Neural progenitor cell (in vitro differentiated cells): ENCODE data around the gene PRRT3. TPM values are rescaled to one million over a fixed set of nuclear protein-coding genes. Genes with fewer than 3 reads are reported as not detected.

Source experiments
- DNase-seq: peaks from one replicate; pipeline ENCODE4 v3.0.0-alpha.2; 2016; ENCODE audit warnings: low spot score
- H2AFZ ChIP-seq: fragments of 200-600 bp; sonication (generic); replicated peaks from 2 replicates; pipeline ENCODE4 v1.6.1; 2016; ENCODE audit warnings: antibody characterized with exemption
- H3F3A ChIP-seq: fragments of 200-600 bp; sonication (generic); 2 replicates; pipeline ENCODE4 v1.6.1; 2016; ENCODE audit warnings: antibody characterized with exemption, low read depth
- H3K27ac ChIP-seq: fragments of 200-600 bp; sonication (generic); 2 replicates; pipeline ENCODE4 v1.5.1; 2016; ENCODE audit warnings: mild to moderate bottlenecking
- H3K27me3 ChIP-seq: fragments of 200-600 bp; sonication (generic); 2 replicates; pipeline ENCODE4 v1.6.1; 2016; ENCODE audit warnings: mild to moderate bottlenecking, moderate library complexity
- H3K36me3 ChIP-seq: fragments of 200-600 bp; sonication (generic); 2 replicates; pipeline ENCODE4 v1.5.1; 2016
- H3K4me1 ChIP-seq: fragments of 200-600 bp; sonication (generic); 2 replicates; pipeline ENCODE4 v1.6.1; 2016; ENCODE audit warnings: mixed run types
- H3K4me2 ChIP-seq: fragments of 200-600 bp; sonication (generic); 2 replicates; pipeline ENCODE4 v1.6.1; 2016
- H3K4me3 ChIP-seq: fragments of 200-600 bp; sonication (generic); 2 replicates; pipeline ENCODE4 v1.5.1; 2016
- H3K79me2 ChIP-seq: fragments of 200-600 bp; sonication (generic); 2 replicates; pipeline ENCODE4 v1.6.1; 2016; ENCODE audit warnings: low read depth
- H3K9ac ChIP-seq: fragments of 200-600 bp; sonication (generic); 2 replicates; pipeline ENCODE4 v1.6.1; 2016
- H3K9me3 ChIP-seq: fragments of 200-600 bp; sonication (generic); 2 replicates; pipeline ENCODE4 v1.5.1; 2016; ENCODE audit warnings: low read depth
- H4K20me1 ChIP-seq: fragments of 200-600 bp; sonication (generic); 2 replicates; pipeline ENCODE4 v1.6.1; 2016; ENCODE audit warnings: low read depth
- H3K27ac Mint-ChIP-seq: 3 replicates; pipeline ENCODE4 v1.8.0; 2021; ENCODE audit warnings: mixed read lengths
- H3K27me3 Mint-ChIP-seq: 2 replicates; pipeline ENCODE4 v1.8.0; 2022; ENCODE audit warnings: low read depth, mild to moderate bottlenecking, inconsistent platforms, moderate library complexity, mixed read lengths; ENCODE audit not compliant: insufficient read depth
- H3K36me3 Mint-ChIP-seq: 3 replicates; pipeline ENCODE4 v1.8.0; 2021; ENCODE audit warnings: mixed read lengths
- H3K4me1 Mint-ChIP-seq: 3 replicates; pipeline ENCODE4 v1.8.0; 2021; ENCODE audit warnings: mixed read lengths
- H3K4me3 Mint-ChIP-seq: 3 replicates; pipeline ENCODE4 v1.8.0; 2021; ENCODE audit warnings: mild to moderate bottlenecking, moderate library complexity, mixed read lengths
- H3K9me3 Mint-ChIP-seq: 3 replicates; pipeline ENCODE4 v1.8.0; 2020; ENCODE audit warnings: mixed read lengths
- EZH2 ChIP-seq: fragments of 200-600 bp; sonication (generic); IDR thresholded peaks from 2 replicates; pipeline ENCODE4 v1.6.1; 2017; ENCODE audit warnings: antibody characterized with exemption, mild to moderate bottlenecking, moderate library complexity
- EZH2phosphoT487 ChIP-seq: fragments of 200-600 bp; sonication (generic); IDR thresholded peaks from 2 replicates; pipeline ENCODE4 v1.6.1; 2017; ENCODE audit warnings: antibody characterized with exemption
- total RNA-seq: library from RNA; depleted of rRNA; stranded (reverse); fragments of >200 nt; gene quantifications from 2 replicates; pipeline ENCODE4 v1.2.3, GENCODE V29; 2015; ENCODE audit warnings: low replicate concordance
- TF ChIP-seq, protein P1 (sequence below): fragments of 200-600 bp; sonication (generic); IDR thresholded peaks from 2 replicates; pipeline ENCODE4 v1.5.1; 2017; ENCODE audit warnings: antibody characterized with exemption, mild to moderate bottlenecking

Gene PRRT3
- total RNA-seq, 1 donor from 2014 or later = 2.6 TPM

DNA sequence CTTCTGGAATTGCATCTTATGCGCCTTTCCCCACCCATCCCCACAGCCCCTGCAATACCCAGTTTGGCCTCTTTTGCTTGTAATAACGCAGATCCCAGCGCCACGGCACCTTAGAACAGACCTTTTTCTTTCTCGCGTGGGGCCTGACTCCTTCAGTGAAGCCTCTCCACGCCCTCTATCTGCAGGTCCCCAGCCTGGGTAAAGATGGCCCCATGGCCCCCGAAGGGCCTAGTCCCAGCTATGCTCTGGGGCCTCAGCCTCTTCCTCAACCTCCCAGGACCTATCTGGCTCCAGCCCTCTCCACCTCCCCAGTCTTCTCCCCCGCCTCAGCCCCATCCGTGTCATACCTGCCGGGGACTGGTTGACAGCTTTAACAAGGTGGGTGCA is 18.0 kb downstream of the PRRT3 start:
- Histone ChIP-seq H3K27me3 (peaks cover 11% of the 10 kb centered on the region), H2AFZ (peak overlapping the region; percentile 59), H4K20me1 (no peaks in the 10 kb centered on the region), H3K36me3 (no peaks in the 10 kb centered on the region), H3K4me3 (peak overlapping the region; percentile 60), H3K9me3 (no peaks in the 10 kb centered on the region), H3K4me1 (peaks cover 8% of the 10 kb centered on the region), H3K4me2 (peak overlapping the region; percentile 83), H3K79me2 (peaks cover 6% of the 10 kb centered on the region), H3K9ac (peak overlapping the region; percentile 88), H3F3A (peaks cover 14% of the 10 kb centered on the region), H3K27ac (no peak overlapping the region)
- no peak for TF ChIP-seq EZH2phosphoT487
- TF ChIP-seq EZH2 = no peak
- TF ChIP-seq, protein P1, sequence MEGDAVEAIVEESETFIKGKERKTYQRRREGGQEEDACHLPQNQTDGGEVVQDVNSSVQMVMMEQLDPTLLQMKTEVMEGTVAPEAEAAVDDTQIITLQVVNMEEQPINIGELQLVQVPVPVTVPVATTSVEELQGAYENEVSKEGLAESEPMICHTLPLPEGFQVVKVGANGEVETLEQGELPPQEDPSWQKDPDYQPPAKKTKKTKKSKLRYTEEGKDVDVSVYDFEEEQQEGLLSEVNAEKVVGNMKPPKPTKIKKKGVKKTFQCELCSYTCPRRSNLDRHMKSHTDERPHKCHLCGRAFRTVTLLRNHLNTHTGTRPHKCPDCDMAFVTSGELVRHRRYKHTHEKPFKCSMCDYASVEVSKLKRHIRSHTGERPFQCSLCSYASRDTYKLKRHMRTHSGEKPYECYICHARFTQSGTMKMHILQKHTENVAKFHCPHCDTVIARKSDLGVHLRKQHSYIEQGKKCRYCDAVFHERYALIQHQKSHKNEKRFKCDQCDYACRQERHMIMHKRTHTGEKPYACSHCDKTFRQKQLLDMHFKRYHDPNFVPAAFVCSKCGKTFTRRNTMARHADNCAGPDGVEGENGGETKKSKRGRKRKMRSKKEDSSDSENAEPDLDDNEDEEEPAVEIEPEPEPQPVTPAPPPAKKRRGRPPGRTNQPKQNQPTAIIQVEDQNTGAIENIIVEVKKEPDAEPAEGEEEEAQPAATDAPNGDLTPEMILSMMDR = peak; percentile 30
- Mint-ChIP-seq H3K4me3 (peak overlapping the region; percentile 99), H3K36me3 (peaks cover 4% of the 10 kb centered on the region), H3K9me3 (no peaks in the 10 kb centered on the region), H3K27me3 (no peaks in the 10 kb centered on the region), H3K4me1 (peaks cover 26% of the 10 kb centered on the region), H3K27ac (peak overlapping the region; percentile 94)
- DNase-seq = peak; percentile 50

DNA sequence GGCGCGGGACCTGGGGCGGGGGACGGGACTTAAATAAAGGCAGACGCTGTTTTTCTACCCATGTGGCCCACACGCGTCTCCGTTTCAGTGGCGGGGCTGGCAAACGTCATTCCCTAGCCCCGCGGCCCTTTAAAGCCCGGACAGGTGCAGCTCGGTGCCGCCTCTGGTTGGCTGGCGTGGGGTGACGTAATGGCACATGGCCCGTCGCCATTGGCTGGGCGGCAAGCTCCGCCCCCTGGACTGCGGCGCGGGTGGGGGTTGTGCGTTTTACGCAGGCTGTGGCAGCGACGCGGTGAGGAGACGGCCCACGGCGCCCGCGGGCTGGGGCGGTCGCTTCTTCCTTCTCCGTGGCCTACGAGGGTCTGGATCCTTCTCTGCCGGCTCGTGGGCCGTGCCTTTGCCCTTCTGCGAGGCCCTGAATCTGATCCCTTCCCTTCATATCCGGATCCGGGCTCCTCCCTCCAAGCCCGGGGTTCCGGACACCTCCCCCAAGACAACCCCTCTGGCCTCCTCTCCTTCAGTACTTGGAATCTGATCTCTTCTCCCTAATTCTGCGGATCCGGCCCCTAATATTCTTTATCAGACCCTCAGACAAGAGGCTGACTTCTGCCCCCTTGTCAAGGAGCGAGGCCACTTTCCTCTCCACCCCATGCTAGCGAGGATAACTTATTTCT is 18.5 kb downstream of the PRRT3 start, which contains the start of gene CRELD1:
CRELD1 (plus strand) TSS at position 274 of the 674 bp plus-strand sequence. CDS start 605 bp downstream, outside the sequence.
- Histone ChIP-seq H3K9ac (peak within 1 kb of the TSS; percentile 88), H3K27me3 (peaks cover 11% of the 10 kb centered on the region), H3K36me3 (no peaks in the 10 kb centered on the region), H2AFZ (peak within 1 kb of the TSS; percentile 77), H3K4me3 (peak within 1 kb of the TSS; percentile 60), H3K4me2 (peak within 1 kb of the TSS; percentile 83), H4K20me1 (no peaks in the 10 kb centered on the region), H3K9me3 (no peaks in the 10 kb centered on the region), H3F3A (peaks cover 14% of the 10 kb centered on the region), H3K79me2 (peaks cover 6% of the 10 kb centered on the region), H3K27ac (peak within 1 kb of the TSS; percentile 80), H3K4me1 (peaks cover 8% of the 10 kb centered on the region)
- TF ChIP-seq EZH2phosphoT487 (no peak), EZH2 (no peak)
- TF ChIP-seq, protein P1 = no peak
- H3K4me1 Mint-ChIP-seq = peaks cover 25% of the 10 kb centered on the region
- no peaks in the 10 kb centered on the region for H3K9me3 Mint-ChIP-seq
- H3K27me3 Mint-ChIP-seq = no peaks in the 10 kb centered on the region
- H3K4me3 Mint-ChIP-seq = peak within 1 kb of the TSS; percentile 99
- peaks cover 4% of the 10 kb centered on the region for H3K36me3 Mint-ChIP-seq
- peak; percentile 96 for DNase-seq
- peak within 1 kb of the TSS; percentile 94 for H3K27ac Mint-ChIP-seq

DNA sequence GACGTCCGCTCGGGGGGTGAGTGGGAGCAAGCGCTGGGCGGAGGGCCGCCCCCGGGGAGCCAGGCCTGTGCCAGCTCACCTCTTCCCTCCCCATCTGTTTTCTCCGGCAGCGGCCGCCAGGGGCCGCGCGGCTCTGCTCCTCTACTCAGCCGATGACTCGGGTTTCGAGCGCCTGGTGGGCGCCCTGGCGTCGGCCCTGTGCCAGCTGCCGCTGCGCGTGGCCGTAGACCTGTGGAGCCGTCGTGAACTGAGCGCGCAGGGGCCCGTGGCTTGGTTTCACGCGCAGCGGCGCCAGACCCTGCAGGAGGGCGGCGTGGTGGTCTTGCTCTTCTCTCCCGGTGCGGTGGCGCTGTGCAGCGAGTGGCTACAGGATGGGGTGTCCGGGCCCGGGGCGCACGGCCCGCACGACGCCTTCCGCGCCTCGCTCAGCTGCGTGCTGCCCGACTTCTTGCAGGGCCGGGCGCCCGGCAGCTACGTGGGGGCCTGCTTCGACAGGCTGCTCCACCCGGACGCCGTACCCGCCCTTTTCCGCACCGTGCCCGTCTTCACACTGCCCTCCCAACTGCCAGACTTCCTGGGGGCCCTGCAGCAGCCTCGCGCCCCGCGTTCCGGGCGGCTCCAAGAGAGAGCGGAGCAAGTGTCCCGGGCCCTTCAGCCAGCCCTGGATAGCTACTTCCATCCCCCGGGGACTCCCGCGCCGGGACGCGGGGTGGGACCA is 19.2 kb downstream of the PRRT3 start:
- Mint-ChIP-seq H3K4me1 (peaks cover 20% of the 10 kb centered on the region), H3K9me3 (no peaks in the 10 kb centered on the region), H3K4me3 (peak overlapping the region; percentile 99), H3K36me3 (peaks cover 3% of the 10 kb centered on the region), H3K27ac (no peak overlapping the region), H3K27me3 (no peaks in the 10 kb centered on the region)
- Histone ChIP-seq H3K4me3 (peak overlapping the region; percentile 60), H3K9ac (peak overlapping the region; percentile 65), H3K36me3 (no peaks in the 10 kb centered on the region), H3K4me2 (peak overlapping the region; percentile 83), H4K20me1 (no peaks in the 10 kb centered on the region), H3K9me3 (no peaks in the 10 kb centered on the region), H2AFZ (peak overlapping the region; percentile 77), H3K79me2 (peaks cover 6% of the 10 kb centered on the region), H3K27ac (peak overlapping the region; percentile 80), H3F3A (peaks cover 14% of the 10 kb centered on the region), H3K27me3 (peaks cover 11% of the 10 kb centered on the region), H3K4me1 (peaks cover 8% of the 10 kb centered on the region)
- DNase-seq = peak; percentile 90
- no peak for TF ChIP-seq EZH2phosphoT487
- TF ChIP-seq, protein P1 = peak; percentile 73
- TF ChIP-seq EZH2 = peak; percentile 46
